ENCODE data around the gene LRG1. TPM values are rescaled to one million over a fixed set of nuclear protein-coding genes. Genes with fewer than 3 reads are reported as not detected.

The LRG1 gene
- total RNA-seq, 1 donor: not detected

GRCh38 chr19:4553092-4553695 is 13.4 kb upstream of the LRG1 start:
- no peaks in the 10 kb centered on the region for H3K9me3 ChIP-seq (ENCODE audit: low read depth, low read length)
- H3K27me3 ChIP-seq (ENCODE audit: insufficient read depth, low read length): no peaks in the 10 kb centered on the region
- TF ChIP-seq, protein P1, sequence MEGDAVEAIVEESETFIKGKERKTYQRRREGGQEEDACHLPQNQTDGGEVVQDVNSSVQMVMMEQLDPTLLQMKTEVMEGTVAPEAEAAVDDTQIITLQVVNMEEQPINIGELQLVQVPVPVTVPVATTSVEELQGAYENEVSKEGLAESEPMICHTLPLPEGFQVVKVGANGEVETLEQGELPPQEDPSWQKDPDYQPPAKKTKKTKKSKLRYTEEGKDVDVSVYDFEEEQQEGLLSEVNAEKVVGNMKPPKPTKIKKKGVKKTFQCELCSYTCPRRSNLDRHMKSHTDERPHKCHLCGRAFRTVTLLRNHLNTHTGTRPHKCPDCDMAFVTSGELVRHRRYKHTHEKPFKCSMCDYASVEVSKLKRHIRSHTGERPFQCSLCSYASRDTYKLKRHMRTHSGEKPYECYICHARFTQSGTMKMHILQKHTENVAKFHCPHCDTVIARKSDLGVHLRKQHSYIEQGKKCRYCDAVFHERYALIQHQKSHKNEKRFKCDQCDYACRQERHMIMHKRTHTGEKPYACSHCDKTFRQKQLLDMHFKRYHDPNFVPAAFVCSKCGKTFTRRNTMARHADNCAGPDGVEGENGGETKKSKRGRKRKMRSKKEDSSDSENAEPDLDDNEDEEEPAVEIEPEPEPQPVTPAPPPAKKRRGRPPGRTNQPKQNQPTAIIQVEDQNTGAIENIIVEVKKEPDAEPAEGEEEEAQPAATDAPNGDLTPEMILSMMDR (IDR thresholded peaks at IDR 0.05; ENCODE audit: extremely low read depth, low read depth, low read length): no peak
- H3K36me3 ChIP-seq (ENCODE audit: insufficient read depth, low read length): no peaks in the 10 kb centered on the region
- H3K4me3 ChIP-seq (ENCODE audit: insufficient read depth, low read length): no peak overlapping the region
- no peak overlapping the region for H3K27ac ChIP-seq (ENCODE audit: low read depth, low read length)
- no peaks in the 10 kb centered on the region for H4K20me1 ChIP-seq (ENCODE audit: insufficient read depth, low read length)
- DNase-seq (ENCODE audit: insufficient read length, low spot score, missing footprints): no peak
- no peak overlapping the region for H3K4me2 ChIP-seq (ENCODE audit: insufficient read depth, low read length)
- H2AFZ ChIP-seq (ENCODE audit: low read length): no peak overlapping the region
- no peaks in the 10 kb centered on the region for H3K4me1 ChIP-seq (ENCODE audit: insufficient read depth, low read length)
- H3K79me2 ChIP-seq (ENCODE audit: insufficient read depth, low read length): no peaks in the 10 kb centered on the region

DNA sequence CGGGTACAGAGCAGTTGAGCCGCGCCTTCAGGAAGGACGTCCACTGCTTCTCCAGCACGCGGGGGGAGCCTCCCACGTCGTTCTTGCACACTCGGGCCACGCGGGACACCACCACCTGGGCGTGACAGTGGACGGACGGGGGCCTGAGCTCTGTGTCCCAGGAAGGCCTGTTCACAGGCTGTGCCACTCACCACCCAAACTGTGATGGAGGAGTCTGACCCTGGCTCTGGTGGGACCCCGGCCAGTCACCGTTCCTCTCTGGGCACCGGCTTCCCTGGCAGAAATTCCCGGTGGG is 12.6 kb upstream of the LRG1 start:
- no peaks in the 10 kb centered on the region for H3K79me2 ChIP-seq (ENCODE audit: insufficient read depth, low read length)
- H3K9me3 ChIP-seq (ENCODE audit: low read depth, low read length): no peaks in the 10 kb centered on the region
- TF ChIP-seq, protein P1 (IDR thresholded peaks at IDR 0.05; ENCODE audit: extremely low read depth, low read depth, low read length): no peak
- H3K4me3 ChIP-seq (ENCODE audit: insufficient read depth, low read length): no peak overlapping the region
- H3K4me2 ChIP-seq (ENCODE audit: insufficient read depth, low read length): no peak overlapping the region
- no peak overlapping the region for H2AFZ ChIP-seq (ENCODE audit: low read length)
- no peak overlapping the region for H3K27ac ChIP-seq (ENCODE audit: low read depth, low read length)
- H3K36me3 ChIP-seq (ENCODE audit: insufficient read depth, low read length): no peaks in the 10 kb centered on the region
- H3K27me3 ChIP-seq (ENCODE audit: insufficient read depth, low read length): no peaks in the 10 kb centered on the region
- H4K20me1 ChIP-seq (ENCODE audit: insufficient read depth, low read length): no peaks in the 10 kb centered on the region
- H3K4me1 ChIP-seq (ENCODE audit: insufficient read depth, low read length): no peaks in the 10 kb centered on the region
- DNase-seq (ENCODE audit: insufficient read length, low spot score, missing footprints): no peak

- Histone ChIP-seq H3K79me2 (ENCODE audit: insufficient read depth, low read length) (no peaks in the 10 kb centered on the region), H3K4me2 (ENCODE audit: insufficient read depth, low read length) (no peak overlapping the region), H4K20me1 (ENCODE audit: insufficient read depth, low read length) (no peaks in the 10 kb centered on the region), H3K36me3 (ENCODE audit: insufficient read depth, low read length) (no peaks in the 10 kb centered on the region), H3K4me3 (ENCODE audit: insufficient read depth, low read length) (no peak overlapping the region), H3K27me3 (ENCODE audit: insufficient read depth, low read length) (no peaks in the 10 kb centered on the region), H3K27ac (ENCODE audit: low read depth, low read length) (no peak overlapping the region), H3K9me3 (ENCODE audit: low read depth, low read length) (no peaks in the 10 kb centered on the region), H2AFZ (ENCODE audit: low read length) (no peak overlapping the region), H3K4me1 (ENCODE audit: insufficient read depth, low read length) (no peaks in the 10 kb centered on the region)
- TF ChIP-seq, protein P1 (IDR thresholded peaks at IDR 0.05; ENCODE audit: extremely low read depth, low read depth, low read length): no peak
- DNase-seq (ENCODE audit: insufficient read length, low spot score, missing footprints): no peak
Observed at GRCh38 chr19:4550479-4551050, 10.7 kb upstream of the LRG1 start.

GRCh38 chr19:4550018-4550417 is 10.2 kb upstream of the LRG1 start:
- no peak overlapping the region for H2AFZ ChIP-seq (ENCODE audit: low read length)
- no peak for DNase-seq (ENCODE audit: insufficient read length, low spot score, missing footprints)
- no peaks in the 10 kb centered on the region for H3K79me2 ChIP-seq (ENCODE audit: insufficient read depth, low read length)
- no peaks in the 10 kb centered on the region for H4K20me1 ChIP-seq (ENCODE audit: insufficient read depth, low read length)
- no peak overlapping the region for H3K4me2 ChIP-seq (ENCODE audit: insufficient read depth, low read length)
- H3K36me3 ChIP-seq (ENCODE audit: insufficient read depth, low read length): no peaks in the 10 kb centered on the region
- no peaks in the 10 kb centered on the region for H3K9me3 ChIP-seq (ENCODE audit: low read depth, low read length)
- TF ChIP-seq, protein P1 (IDR thresholded peaks at IDR 0.05; ENCODE audit: extremely low read depth, low read depth, low read length): no peak
- H3K4me3 ChIP-seq (ENCODE audit: insufficient read depth, low read length): no peak overlapping the region
- H3K4me1 ChIP-seq (ENCODE audit: insufficient read depth, low read length): no peaks in the 10 kb centered on the region
- no peak overlapping the region for H3K27ac ChIP-seq (ENCODE audit: low read depth, low read length)
- no peaks in the 10 kb centered on the region for H3K27me3 ChIP-seq (ENCODE audit: insufficient read depth, low read length)
